Sigmoid colon (tissue), 7 donors: Measurements from ENCODE around the gene EIPR1. TPM values are rescaled to one million over a fixed set of nuclear protein-coding genes. Genes with fewer than 3 reads are reported as not detected.

Source experiments
- DNase-seq: peaks from one replicate; pipeline ENCODE4 v3.0.0-alpha.2; 2019
- H3K27ac ChIP-seq, 4 donors: fragments of 200-600 bp; sonication (generic); one replicate each; pipeline ENCODE4 v1.5.1; 2016 to 2019; ENCODE audit warnings: mild to moderate bottlenecking in 1 of 4
- H3K27me3 ChIP-seq, 3 donors: fragments of 200-600 bp; sonication (generic); one replicate each; pipeline ENCODE4 v1.5.1; 2019; ENCODE audit warnings: mild to moderate bottlenecking in 1 of 3
- H3K36me3 ChIP-seq, 4 donors: fragments of 200-600 bp; sonication (generic); one replicate each; pipeline ENCODE4 v1.5.1; 2016 to 2019
- H3K4me1 ChIP-seq, 4 donors: fragments of 200-600 bp; sonication (generic); one replicate each; pipeline ENCODE4 v1.5.1; 2017 to 2019
- H3K4me3 ChIP-seq, 4 donors: fragments of 200-600 bp; sonication (generic); one replicate each; pipeline ENCODE4 v1.5.1; 2017 to 2019; ENCODE audit warnings: mild to moderate bottlenecking in 2 of 4, moderate library complexity in 1 of 4
- H3K9me3 ChIP-seq, 4 donors: fragments of 200-600 bp in 3 of 4; sonication (generic) in 3 of 4; one replicate each; pipeline versions ENCODE4 v1.5.1 to v1.6.1; 2013 to 2019
- CTCF ChIP-seq, 4 experiments: fragments of 450-650 bp in 3 of 4; fragments of 200-600 bp in 1 of 4; IDR thresholded peaks; one replicate each; pipeline ENCODE4 v1.5.1; 2016 to 2019; ENCODE audit warnings: antibody characterized with exemption in 4 of 4, mild to moderate bottlenecking in 3 of 4, moderate library complexity in 2 of 4
- EP300 ChIP-seq, 4 donors: sonication (generic); formaldehyde crosslinking; IDR thresholded peaks; one replicate each; pipeline ENCODE4 v1.6.1; 2017; ENCODE audit warnings: antibody characterized with exemption in 4 of 4
- POLR2A ChIP-seq, 2 donors: fragments of 450-650 bp; IDR thresholded peaks; one replicate each; pipeline ENCODE4 v1.6.1; 2016; ENCODE audit warnings: antibody characterized with exemption in 2 of 2, mild to moderate bottlenecking in 2 of 2, moderate library complexity in 2 of 2
- POLR2AphosphoS5 ChIP-seq, 4 donors: sonication (generic); formaldehyde crosslinking; IDR thresholded peaks; one replicate each; pipeline ENCODE4 v1.6.1; 2017; ENCODE audit warnings: antibody characterized with exemption in 4 of 4
- WGBS, 2 donors: extraction: QIAGEN DNeasy Blood & Tissue Kit; methylation state at CpG; one replicate each; pipeline ENCODE4 v1.1.7; 2013; 5-methylcytosine and 5-hydroxymethylcytosine counted together
- intact Hi-C: fragments of 100-400 bp; cut with DNase I; formaldehyde crosslinking; loops from one replicate; pipeline ENCODE4 v1.15.1; 2023
- polyA plus RNA-seq, 3 donors: library from polyadenylated mRNA; stranded (reverse); fragments of 200-250 nt; gene quantifications; one replicate each; pipeline ENCODE4 v1.2.3, GENCODE V29; 2013
- total RNA-seq, 4 donors: library from RNA; depleted of rRNA; stranded (reverse); fragments of >200 nt; gene quantifications; one replicate each; pipeline ENCODE4 v1.1.0, GENCODE V29; 2016
- donor health status: healthy with polysubstance abuse.
- donor health status: Bipolar disorder and iron deficiency.
- donor health status: healthy.

Gene EIPR1
- total and polyA plus RNA-seq, 7 donors = 12.2 to 27.0 (median 20.0) TPM

- TF ChIP-seq POLR2A (IDR thresholded peaks at IDR 0.05) (no peak), CTCF (IDR thresholded peaks at IDR 0.05) (no peak), POLR2AphosphoS5 (IDR thresholded peaks at IDR 0.05) (no peak), EP300 (IDR thresholded peaks at IDR 0.05) (no peak)
- H3K4me3 ChIP-seq = no peak overlapping the region
- intact Hi-C loops = no loop called here
- no peak overlapping the region for H3K27ac ChIP-seq
- H3K9me3 ChIP-seq = peaks cover 0 to 10% (median 4%) of the 10 kb centered on the region in 4 donors
- H3K4me1 ChIP-seq = no peaks in the 10 kb centered on the region
- H3K36me3 ChIP-seq = no peaks in the 10 kb centered on the region
- WGBS, 2 donors = 93 to 96% methylated on average over 4 of the region's 4 CpGs
- H3K27me3 ChIP-seq = no peaks in the 10 kb centered on the region
- DNase-seq = no peak
Observed at GRCh38 chr2:3248754-3249475, 128.7 kb downstream of the EIPR1 start.

- intact Hi-C loops = no loop called here
Observed at GRCh38 chr2:3246928-3247714, 130.5 kb downstream of the EIPR1 start.

GRCh38 chr2:3246406-3246805, 131.2 kb downstream of the EIPR1 start:
- Histone ChIP-seq H3K4me3 (no peak overlapping the region), H3K36me3 (no peaks in the 10 kb centered on the region), H3K4me1 (no peaks in the 10 kb centered on the region), H3K9me3 (peaks cover 0 to 10% (median 4%) of the 10 kb centered on the region in 4 donors), H3K27ac (no peak overlapping the region), H3K27me3 (no peaks in the 10 kb centered on the region)
- intact Hi-C loops = no loop called here
- no peak for TF ChIP-seq POLR2A (IDR thresholded peaks at IDR 0.05)
- no peak for TF ChIP-seq EP300 (IDR thresholded peaks at IDR 0.05)
- no peak for TF ChIP-seq CTCF (IDR thresholded peaks at IDR 0.05)
- no peak for TF ChIP-seq POLR2AphosphoS5 (IDR thresholded peaks at IDR 0.05)
- WGBS, 2 donors = 74 to 87% methylated on average over 5 of the region's 6 CpGs
- no peak for DNase-seq

More at GRCh38 chr2:3246928-3247714, 130.5 kb downstream of the EIPR1 start:
- Histone ChIP-seq H3K27me3 (no peaks in the 10 kb centered on the region), H3K4me1 (no peaks in the 10 kb centered on the region), H3K4me3 (no peak overlapping the region), H3K36me3 (no peaks in the 10 kb centered on the region), H3K9me3 (peaks cover 0 to 10% (median 4%) of the 10 kb centered on the region in 4 donors), H3K27ac (no peak overlapping the region)
- 73 to 83% methylated on average over 10 of the region's 13 CpGs for WGBS, 2 donors
- DNase-seq = no peak
- TF ChIP-seq EP300 (IDR thresholded peaks at IDR 0.05) (no peak), CTCF (IDR thresholded peaks at IDR 0.05) (no peak), POLR2A (IDR thresholded peaks at IDR 0.05) (no peak), POLR2AphosphoS5 (IDR thresholded peaks at IDR 0.05) (no peak)

GRCh38 chr2:3244486-3244885, 133.1 kb downstream of the EIPR1 start:
- Histone ChIP-seq H3K27ac (no peak overlapping the region), H3K27me3 (no peaks in the 10 kb centered on the region), H3K36me3 (no peaks in the 10 kb centered on the region), H3K9me3 (peaks cover 0 to 3% (median under 1%) of the 10 kb centered on the region in 4 donors), H3K4me1 (no peaks in the 10 kb centered on the region), H3K4me3 (no peak overlapping the region)
- TF ChIP-seq EP300 (IDR thresholded peaks at IDR 0.05) = no peak
- no peak for TF ChIP-seq CTCF (IDR thresholded peaks at IDR 0.05)
- no peak for TF ChIP-seq POLR2A (IDR thresholded peaks at IDR 0.05)
- TF ChIP-seq POLR2AphosphoS5 (IDR thresholded peaks at IDR 0.05) = no peak
- DNase-seq = no peak
- intact Hi-C loops = no loop called here
- 94 to 96% methylated on average over 7 of the region's 7 CpGs for WGBS, 2 donors
